Measurements from ENCODE around the gene FBXO45.

DNA sequence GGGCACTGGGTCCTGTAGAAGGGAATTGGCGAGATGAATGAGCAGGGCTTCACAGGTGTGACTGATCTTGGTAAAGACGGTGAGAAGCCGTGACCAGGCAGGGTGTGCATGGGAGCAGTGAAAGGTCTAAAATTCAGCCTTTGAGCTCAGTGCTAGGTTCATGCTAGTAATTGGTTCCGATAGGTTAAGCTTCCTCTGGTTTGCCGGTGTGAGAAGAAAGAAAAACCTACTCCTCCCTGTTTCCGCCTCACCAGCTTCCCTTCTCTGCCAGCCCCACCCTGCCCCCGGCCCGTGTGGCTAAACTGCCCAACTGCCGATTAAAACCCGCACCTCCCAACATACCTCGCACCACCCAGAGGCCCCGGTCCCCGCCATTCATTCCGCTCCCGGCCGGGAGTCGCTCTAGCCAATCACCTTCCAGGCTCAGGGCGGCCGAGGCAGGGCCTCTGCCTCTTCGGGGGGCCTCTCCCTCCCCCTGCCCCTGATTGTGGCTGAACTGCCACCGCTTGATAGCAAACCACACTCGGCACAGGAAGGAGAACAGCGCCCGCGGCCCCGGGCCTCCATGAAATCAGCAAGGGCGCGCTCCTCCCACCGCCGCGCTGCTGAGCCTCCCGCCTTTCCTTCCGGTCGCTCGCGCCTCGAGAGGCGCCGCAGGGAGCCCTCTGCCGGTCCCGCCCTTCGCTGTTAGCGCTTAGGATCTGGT lies 63.7 kb downstream of the FBXO45 start:
- TF ChIP-seq, protein P1, sequence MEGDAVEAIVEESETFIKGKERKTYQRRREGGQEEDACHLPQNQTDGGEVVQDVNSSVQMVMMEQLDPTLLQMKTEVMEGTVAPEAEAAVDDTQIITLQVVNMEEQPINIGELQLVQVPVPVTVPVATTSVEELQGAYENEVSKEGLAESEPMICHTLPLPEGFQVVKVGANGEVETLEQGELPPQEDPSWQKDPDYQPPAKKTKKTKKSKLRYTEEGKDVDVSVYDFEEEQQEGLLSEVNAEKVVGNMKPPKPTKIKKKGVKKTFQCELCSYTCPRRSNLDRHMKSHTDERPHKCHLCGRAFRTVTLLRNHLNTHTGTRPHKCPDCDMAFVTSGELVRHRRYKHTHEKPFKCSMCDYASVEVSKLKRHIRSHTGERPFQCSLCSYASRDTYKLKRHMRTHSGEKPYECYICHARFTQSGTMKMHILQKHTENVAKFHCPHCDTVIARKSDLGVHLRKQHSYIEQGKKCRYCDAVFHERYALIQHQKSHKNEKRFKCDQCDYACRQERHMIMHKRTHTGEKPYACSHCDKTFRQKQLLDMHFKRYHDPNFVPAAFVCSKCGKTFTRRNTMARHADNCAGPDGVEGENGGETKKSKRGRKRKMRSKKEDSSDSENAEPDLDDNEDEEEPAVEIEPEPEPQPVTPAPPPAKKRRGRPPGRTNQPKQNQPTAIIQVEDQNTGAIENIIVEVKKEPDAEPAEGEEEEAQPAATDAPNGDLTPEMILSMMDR (IDR thresholded peaks at IDR 0.05; ENCODE audit: borderline replicate concordance, extremely low read depth, low read length, poor library complexity, severe bottlenecking) = peak; percentile 57
- no peak for TF ChIP-seq EZH2 (IDR thresholded peaks at IDR 0.05; ENCODE audit: borderline replicate concordance, low read depth, low read length, severe bottlenecking)
